OCI-LY1 (cell line): Measurements from ENCODE around the gene TNRC6C.

Source experiments
- H2AFZ ChIP-seq: fragments of 200-600 bp; sonication (generic), shearing (Covaris generic); 2 replicates; pipeline ENCODE4 v1.6.0; 2014; ENCODE audit warnings: antibody characterized with exemption, mild to moderate bottlenecking, low read length
- H3F3A ChIP-seq: fragments of 200-600 bp; sonication (generic), shearing (Covaris generic); 2 replicates; pipeline ENCODE4 v1.6.0; 2014; ENCODE audit warnings: mild to moderate bottlenecking, antibody characterized with exemption, low read length, moderate library complexity; ENCODE audit not compliant: insufficient read depth
- H3K27ac ChIP-seq: fragments of 200-600 bp; sonication (generic); 2 replicates; pipeline ENCODE4 v1.5.1; 2014; ENCODE audit warnings: low read length, mixed run types, mild to moderate bottlenecking, low read depth; ENCODE audit not compliant: poor library complexity, severe bottlenecking
- H3K27me3 ChIP-seq: fragments of 200-600 bp; sonication (generic); 2 replicates; pipeline ENCODE4 v1.6.0; 2014; ENCODE audit warnings: antibody characterized with exemption, mild to moderate bottlenecking, low read length, moderate library complexity; ENCODE audit not compliant: insufficient read depth
- H3K36me3 ChIP-seq: fragments of 200-600 bp; sonication (generic); 2 replicates; pipeline ENCODE4 v1.6.1; 2014; ENCODE audit warnings: mild to moderate bottlenecking, antibody characterized with exemption, low read length, moderate library complexity, mixed read lengths; ENCODE audit not compliant: insufficient read depth
- H3K4me1 ChIP-seq: fragments of 200-600 bp; sonication (generic); 2 replicates; pipeline ENCODE4 v1.5.1; 2014; ENCODE audit warnings: mild to moderate bottlenecking, low read length, moderate library complexity; ENCODE audit not compliant: insufficient read depth, severe bottlenecking
- H3K4me2 ChIP-seq: fragments of 200-600 bp; sonication (generic), shearing (Covaris generic); 2 replicates; pipeline ENCODE4 v1.6.1; 2014; ENCODE audit warnings: low read length
- H3K4me3 ChIP-seq: fragments of 200-600 bp; sonication (generic); 2 replicates; pipeline ENCODE4 v1.5.1; 2014; ENCODE audit warnings: low read length, low read depth, mild to moderate bottlenecking, mixed read lengths; ENCODE audit not compliant: poor library complexity, severe bottlenecking
- H3K79me2 ChIP-seq: fragments of 200-600 bp; shearing (Covaris generic); 2 replicates; pipeline ENCODE4 v1.6.1; 2016; ENCODE audit warnings: mixed run types, low read length, mixed read lengths; ENCODE audit not compliant: insufficient read depth
- H3K9ac ChIP-seq: fragments of 200-600 bp; sonication (generic), shearing (Covaris generic); 2 replicates; pipeline ENCODE4 v1.6.1; 2014; ENCODE audit warnings: mild to moderate bottlenecking, low read length, mixed read lengths
- H3K9me2 ChIP-seq: fragments of 200-600 bp; sonication (generic), shearing (Covaris generic); 2 replicates; pipeline ENCODE4 v1.6.1; 2014; ENCODE audit warnings: low read depth, mild to moderate bottlenecking, low read length, mixed read lengths
- H3K9me3 ChIP-seq: fragments of 200-600 bp; shearing (Covaris generic); 2 replicates; pipeline ENCODE4 v1.6.1; 2014; ENCODE audit warnings: low read length, mixed read lengths
- H4K20me1 ChIP-seq: fragments of 200-600 bp; sonication (generic), shearing (Covaris generic); 2 replicates; pipeline ENCODE4 v1.6.0; 2016; ENCODE audit warnings: mild to moderate bottlenecking, low read length; ENCODE audit not compliant: insufficient read depth
- EZH2 ChIP-seq: fragments of 200-600 bp; sonication (generic), shearing (Covaris generic); IDR thresholded peaks from 2 replicates; pipeline ENCODE4 v1.8.0; 2017; ENCODE audit warnings: borderline replicate concordance, mixed run types, mild to moderate bottlenecking, antibody characterized with exemption, low read length, moderate library complexity, mixed read lengths
- TF ChIP-seq, protein P1 (sequence below): fragments of 200-600 bp; sonication (generic), shearing (Covaris generic); IDR thresholded peaks from 2 replicates; pipeline ENCODE4 v1.5.1; 2017; ENCODE audit warnings: mild to moderate bottlenecking, antibody characterized with exemption, low read length, moderate library complexity, mixed read lengths

The TNRC6C gene

DNA sequence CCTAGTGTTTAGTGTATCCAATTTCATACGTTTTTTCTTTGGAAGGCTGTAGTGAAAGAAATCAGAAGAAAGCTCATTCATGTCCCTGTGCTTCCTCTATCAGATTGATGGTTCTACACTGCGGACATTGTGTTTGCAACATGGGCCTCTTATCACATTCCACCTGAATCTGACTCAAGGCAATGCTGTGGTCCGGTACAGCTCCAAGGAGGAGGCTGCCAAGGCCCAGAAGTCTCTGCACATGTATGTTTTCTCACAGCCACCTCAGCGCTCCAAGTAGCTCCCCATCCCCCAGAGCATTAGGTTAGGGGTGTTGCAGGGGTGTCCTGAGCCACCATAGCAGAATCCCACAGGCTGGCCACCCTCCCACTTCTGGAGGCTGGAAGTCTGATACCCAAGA lies 144.8 kb downstream of the TNRC6C start:
- no peaks in the 10 kb centered on the region for H3K9me2 ChIP-seq
- H3K9me3 ChIP-seq = no peaks in the 10 kb centered on the region
- H3K79me2 ChIP-seq = no peaks in the 10 kb centered on the region
- H3K27ac ChIP-seq = no peak overlapping the region
- no peaks in the 10 kb centered on the region for H3F3A ChIP-seq
- H3K36me3 ChIP-seq = peaks cover 42% of the 10 kb centered on the region
- no peaks in the 10 kb centered on the region for H4K20me1 ChIP-seq
- peaks cover 6% of the 10 kb centered on the region for H3K4me1 ChIP-seq
- TF ChIP-seq EZH2 = no peak
- TF ChIP-seq, protein P1, sequence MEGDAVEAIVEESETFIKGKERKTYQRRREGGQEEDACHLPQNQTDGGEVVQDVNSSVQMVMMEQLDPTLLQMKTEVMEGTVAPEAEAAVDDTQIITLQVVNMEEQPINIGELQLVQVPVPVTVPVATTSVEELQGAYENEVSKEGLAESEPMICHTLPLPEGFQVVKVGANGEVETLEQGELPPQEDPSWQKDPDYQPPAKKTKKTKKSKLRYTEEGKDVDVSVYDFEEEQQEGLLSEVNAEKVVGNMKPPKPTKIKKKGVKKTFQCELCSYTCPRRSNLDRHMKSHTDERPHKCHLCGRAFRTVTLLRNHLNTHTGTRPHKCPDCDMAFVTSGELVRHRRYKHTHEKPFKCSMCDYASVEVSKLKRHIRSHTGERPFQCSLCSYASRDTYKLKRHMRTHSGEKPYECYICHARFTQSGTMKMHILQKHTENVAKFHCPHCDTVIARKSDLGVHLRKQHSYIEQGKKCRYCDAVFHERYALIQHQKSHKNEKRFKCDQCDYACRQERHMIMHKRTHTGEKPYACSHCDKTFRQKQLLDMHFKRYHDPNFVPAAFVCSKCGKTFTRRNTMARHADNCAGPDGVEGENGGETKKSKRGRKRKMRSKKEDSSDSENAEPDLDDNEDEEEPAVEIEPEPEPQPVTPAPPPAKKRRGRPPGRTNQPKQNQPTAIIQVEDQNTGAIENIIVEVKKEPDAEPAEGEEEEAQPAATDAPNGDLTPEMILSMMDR = no peak
- no peak overlapping the region for H3K4me2 ChIP-seq
- H3K9ac ChIP-seq = no peak overlapping the region
- no peaks in the 10 kb centered on the region for H3K27me3 ChIP-seq
- H2AFZ ChIP-seq = no peak overlapping the region
- no peak overlapping the region for H3K4me3 ChIP-seq

DNA sequence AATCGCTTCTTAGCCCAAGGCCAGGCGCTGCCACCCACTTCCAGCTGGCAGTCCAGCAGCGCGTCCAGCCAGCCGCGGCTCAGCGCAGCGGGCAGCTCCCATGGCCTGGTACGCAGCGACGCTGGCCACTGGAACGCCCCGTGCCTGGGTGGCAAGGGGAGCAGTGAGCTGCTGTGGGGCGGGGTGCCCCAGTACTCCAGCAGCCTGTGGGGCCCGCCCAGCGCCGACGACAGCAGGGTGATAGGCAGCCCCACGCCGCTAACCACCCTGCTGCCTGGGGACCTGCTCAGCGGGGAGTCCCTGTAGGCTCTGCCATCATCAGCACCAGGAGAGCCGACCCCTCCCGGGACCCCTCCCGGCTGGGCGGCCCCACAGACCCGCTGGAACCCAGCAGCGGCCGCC lies 146.0 kb downstream of the TNRC6C start:
- TF ChIP-seq, protein P1 = no peak
- TF ChIP-seq EZH2 = no peak
- Histone ChIP-seq H3K4me2 (no peak overlapping the region), H3K9me3 (no peaks in the 10 kb centered on the region), H3K9me2 (no peaks in the 10 kb centered on the region), H4K20me1 (no peaks in the 10 kb centered on the region), H3F3A (no peaks in the 10 kb centered on the region), H3K36me3 (peaks cover 32% of the 10 kb centered on the region), H2AFZ (no peak overlapping the region), H3K9ac (no peak overlapping the region), H3K27me3 (no peaks in the 10 kb centered on the region), H3K4me3 (no peak overlapping the region), H3K79me2 (no peaks in the 10 kb centered on the region), H3K4me1 (peaks cover 6% of the 10 kb centered on the region), H3K27ac (no peak overlapping the region)

DNA sequence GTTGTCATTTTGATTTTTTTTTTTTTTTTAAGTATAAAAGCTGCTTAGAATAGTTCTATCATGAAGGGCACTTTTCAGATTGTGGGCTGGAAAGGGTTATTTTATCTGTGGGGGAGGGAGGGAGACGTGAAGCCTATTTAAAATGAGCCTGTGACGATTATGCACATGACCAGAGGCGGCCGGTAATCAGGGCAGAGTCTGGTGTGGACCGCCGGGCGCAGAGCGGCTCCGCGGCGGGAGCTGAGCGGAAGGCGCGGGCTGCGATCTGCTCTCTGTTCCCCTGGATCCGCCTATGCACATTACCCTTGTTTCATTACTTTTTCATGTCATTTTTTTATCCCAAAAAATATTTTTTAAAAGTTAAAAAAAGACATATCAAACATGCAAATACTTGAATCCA lies 146.6 kb downstream of the TNRC6C start:
- no peak overlapping the region for H2AFZ ChIP-seq
- no peaks in the 10 kb centered on the region for H3K79me2 ChIP-seq
- peaks cover 32% of the 10 kb centered on the region for H3K36me3 ChIP-seq
- H3K9me2 ChIP-seq = no peaks in the 10 kb centered on the region
- H4K20me1 ChIP-seq = no peaks in the 10 kb centered on the region
- H3K9ac ChIP-seq = no peak overlapping the region
- TF ChIP-seq EZH2 = no peak
- TF ChIP-seq, protein P1 = no peak
- no peaks in the 10 kb centered on the region for H3K27me3 ChIP-seq
- no peaks in the 10 kb centered on the region for H3K9me3 ChIP-seq
- H3K4me2 ChIP-seq = no peak overlapping the region
- H3K27ac ChIP-seq = no peak overlapping the region
- H3K4me1 ChIP-seq = peaks cover 6% of the 10 kb centered on the region
- no peak overlapping the region for H3K4me3 ChIP-seq
- no peaks in the 10 kb centered on the region for H3F3A ChIP-seq
